Stimulated activated CD4-positive, alpha-beta T cell treated with anti-CD3 and anti-CD28 coated beads, TNF-alpha, amount 100 ng/mL, for 48 hours (primary cell): Measurements from ENCODE around the gene OR11H12.
"Not testable (repeated sequence)": the region's sequence is repeated elsewhere in the genome, so short reads cannot be mapped to it uniquely, and the experiment has no call there.

Experiments
- DNase-seq, 3 donors: peaks; one replicate each; pipeline ENCODE4 v3.0.0-alpha.2; 2020; ENCODE audit warnings: low read depth in 3 of 3

OR11H12 gene

GRCh38 chr14:18600817-18601216 lies at the start of gene OR11H12:
Gene OR11H12 (plus strand): TSS chr14:18601117. CDS start chr14:18601117, 0 bp downstream.
- DNase-seq = not testable (repeated sequence)

- DNase-seq = not testable (repeated sequence)
Measured at GRCh38 chr14:18582908-18583307, 18.0 kb upstream of the OR11H12 start.

- DNase-seq = not testable (repeated sequence)
Measured at GRCh38 chr14:18626610-18627213, 25.8 kb downstream of the OR11H12 start.

- not testable (repeated sequence) for DNase-seq
Measured at GRCh38 chr14:18636066-18636465, 35.1 kb downstream of the OR11H12 start.

- DNase-seq = not testable (repeated sequence)
Measured at GRCh38 chr14:18638032-18638431, 37.1 kb downstream of the OR11H12 start.

- DNase-seq = not testable (repeated sequence)
Measured at GRCh38 chr14:18638785-18639184, 37.9 kb downstream of the OR11H12 start.

GRCh38 chr14:18646075-18646730 lies 45.3 kb downstream of the OR11H12 start:
- DNase-seq = not testable (repeated sequence)
